Vagina (tissue), 2 donors: ENCODE data around the gene SYT13. TPM values are rescaled to one million over a fixed set of nuclear protein-coding genes. Genes with fewer than 3 reads are reported as not detected.

Experiments used
- DNase-seq, 2 donors: peaks; one replicate each; pipeline ENCODE4 v3.0.0-alpha.2; 2017; ENCODE audit errors: extremely low spot score in 2 of 2
- H3K27ac ChIP-seq: fragments of 200-600 bp; sonication (generic); one replicate; pipeline ENCODE4 v1.5.1; 2019
- H3K27me3 ChIP-seq: fragments of 200-600 bp; sonication (generic); one replicate; pipeline ENCODE4 v1.5.1; 2019
- H3K36me3 ChIP-seq, 2 donors: fragments of 200-600 bp; sonication (generic); one replicate each; pipeline ENCODE4 v1.5.1; 2017 to 2019
- H3K4me1 ChIP-seq: fragments of 200-600 bp; sonication (generic); one replicate; pipeline ENCODE4 v1.5.1; 2019
- H3K4me3 ChIP-seq, 2 donors: fragments of 200-600 bp; sonication (generic); 1 replicate in 1 of 2; 2 replicates in 1 of 2; pipeline ENCODE4 v1.5.1; 2016 to 2019
- H3K9me3 ChIP-seq: fragments of 200-600 bp; sonication (generic); one replicate; pipeline ENCODE4 v1.5.1; 2019
- POLR2A ChIP-seq, 2 donors: fragments of 450-650 bp; IDR thresholded peaks; one replicate each; pipeline ENCODE4 v1.6.1; 2017; ENCODE audit warnings: antibody characterized with exemption in 2 of 2, mild to moderate bottlenecking in 2 of 2, moderate library complexity in 2 of 2
- POLR2AphosphoS5 ChIP-seq, 2 donors: sonication (generic); formaldehyde crosslinking; IDR thresholded peaks; one replicate each; pipeline ENCODE4 v1.9.0; 2017; ENCODE audit warnings: antibody characterized with exemption in 2 of 2, mild to moderate bottlenecking in 2 of 2, low read depth in 1 of 2; ENCODE audit not compliant: insufficient read depth in 1 of 2
- intact Hi-C: fragments of 100-400 bp; cut with DNase I; formaldehyde crosslinking; loops from one replicate; pipeline ENCODE4 v1.15.1; 2023
- total RNA-seq: library from RNA; depleted of rRNA; stranded (reverse); fragments of >200 nt; gene quantifications from one replicate; pipeline ENCODE4 v1.2.3, GENCODE V29; 2016
- TF ChIP-seq, protein P1 (sequence below), 3 experiments: fragments of 450-650 bp in 2 of 3; fragments of 200-600 bp in 1 of 3; sonication (generic) in 1 of 3; IDR thresholded peaks; one replicate each; pipeline ENCODE4 v1.5.1; 2017 to 2019; ENCODE audit warnings: antibody characterized with exemption in 3 of 3, mild to moderate bottlenecking in 2 of 3, moderate library complexity in 2 of 3

The SYT13 gene
- total RNA-seq, 1 donor from 2014 or later, result 1.2 TPM

DNA sequence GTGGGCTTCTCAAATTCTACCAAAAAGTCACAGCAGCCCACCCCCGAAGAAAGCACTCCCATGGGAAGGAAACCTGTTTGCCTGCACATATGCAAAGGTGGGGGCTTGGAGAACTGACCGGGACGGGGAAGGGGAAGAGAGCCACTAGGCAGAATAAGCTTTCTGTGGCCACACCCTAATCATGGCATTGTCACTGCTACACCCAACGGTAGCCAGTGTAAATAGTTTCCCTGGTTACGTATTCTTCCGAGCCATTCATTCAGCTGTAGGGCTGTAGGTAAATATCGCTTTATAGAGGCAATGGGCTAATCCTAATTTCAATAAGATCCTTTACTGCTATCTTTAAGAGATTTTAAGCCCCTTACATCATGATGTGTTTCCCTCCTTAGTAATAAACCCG, 78.0 kb downstream of the SYT13 start:
- Histone ChIP-seq H3K4me3 (no peak overlapping the region), H3K4me1 (peaks cover 27% of the 10 kb centered on the region), H3K27me3 (no peaks in the 10 kb centered on the region), H3K36me3 (peaks cover 0 to 18% of the 10 kb centered on the region in 2 donors), H3K27ac (no peak overlapping the region), H3K9me3 (no peaks in the 10 kb centered on the region)
- TF ChIP-seq POLR2A (IDR thresholded peaks at IDR 0.05) (no peak), POLR2AphosphoS5 (IDR thresholded peaks at IDR 0.05; ENCODE audit: insufficient read depth in 1 of 2, low read depth in 1 of 2) (no peak)
- TF ChIP-seq, protein P1, sequence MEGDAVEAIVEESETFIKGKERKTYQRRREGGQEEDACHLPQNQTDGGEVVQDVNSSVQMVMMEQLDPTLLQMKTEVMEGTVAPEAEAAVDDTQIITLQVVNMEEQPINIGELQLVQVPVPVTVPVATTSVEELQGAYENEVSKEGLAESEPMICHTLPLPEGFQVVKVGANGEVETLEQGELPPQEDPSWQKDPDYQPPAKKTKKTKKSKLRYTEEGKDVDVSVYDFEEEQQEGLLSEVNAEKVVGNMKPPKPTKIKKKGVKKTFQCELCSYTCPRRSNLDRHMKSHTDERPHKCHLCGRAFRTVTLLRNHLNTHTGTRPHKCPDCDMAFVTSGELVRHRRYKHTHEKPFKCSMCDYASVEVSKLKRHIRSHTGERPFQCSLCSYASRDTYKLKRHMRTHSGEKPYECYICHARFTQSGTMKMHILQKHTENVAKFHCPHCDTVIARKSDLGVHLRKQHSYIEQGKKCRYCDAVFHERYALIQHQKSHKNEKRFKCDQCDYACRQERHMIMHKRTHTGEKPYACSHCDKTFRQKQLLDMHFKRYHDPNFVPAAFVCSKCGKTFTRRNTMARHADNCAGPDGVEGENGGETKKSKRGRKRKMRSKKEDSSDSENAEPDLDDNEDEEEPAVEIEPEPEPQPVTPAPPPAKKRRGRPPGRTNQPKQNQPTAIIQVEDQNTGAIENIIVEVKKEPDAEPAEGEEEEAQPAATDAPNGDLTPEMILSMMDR (IDR thresholded peaks at IDR 0.05), result no peak
- DNase-seq, result no peak
- intact Hi-C loops, result loop anchor here (5.0 kb wide), 1 partner anchor 61 kb away; the partner anchor contains the start of gene PRDM11

DNA sequence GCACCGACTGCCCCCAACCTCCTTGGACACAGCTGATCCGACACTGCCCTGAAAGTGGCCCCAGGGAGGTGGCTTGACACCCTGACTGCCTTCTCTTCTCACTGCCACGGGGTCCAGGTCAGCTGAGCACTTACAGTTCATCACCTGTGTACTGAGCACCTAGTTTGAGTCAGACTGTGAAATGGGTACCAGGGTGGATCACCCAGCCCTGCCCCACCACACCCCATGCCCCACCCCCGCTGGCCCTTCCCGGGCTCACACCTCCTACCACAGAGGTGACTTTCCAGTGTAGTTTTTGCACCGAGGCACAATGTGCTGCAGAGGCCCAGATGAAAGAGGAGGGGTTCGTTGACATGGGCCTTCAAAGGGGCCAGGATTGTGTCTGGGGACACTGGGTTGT, 80.2 kb downstream of the SYT13 start:
- TF ChIP-seq POLR2A (IDR thresholded peaks at IDR 0.05) (no peak), POLR2AphosphoS5 (IDR thresholded peaks at IDR 0.05; ENCODE audit: insufficient read depth in 1 of 2, low read depth in 1 of 2) (no peak)
- TF ChIP-seq, protein P1 (IDR thresholded peaks at IDR 0.05), result no peak
- DNase-seq, result no peak
- no peak overlapping the region for H3K27ac ChIP-seq
- no peaks in the 10 kb centered on the region for H3K27me3 ChIP-seq
- peaks cover 0 to 9% of the 10 kb centered on the region in 2 donors for H3K36me3 ChIP-seq
- no peaks in the 10 kb centered on the region for H3K9me3 ChIP-seq
- H3K4me3 ChIP-seq, result no peak overlapping the region
- intact Hi-C loops, result loop anchor here (5.0 kb wide), 1 partner anchor 59 kb away; the partner anchor contains the start of gene PRDM11
- peaks cover 23% of the 10 kb centered on the region for H3K4me1 ChIP-seq

DNA sequence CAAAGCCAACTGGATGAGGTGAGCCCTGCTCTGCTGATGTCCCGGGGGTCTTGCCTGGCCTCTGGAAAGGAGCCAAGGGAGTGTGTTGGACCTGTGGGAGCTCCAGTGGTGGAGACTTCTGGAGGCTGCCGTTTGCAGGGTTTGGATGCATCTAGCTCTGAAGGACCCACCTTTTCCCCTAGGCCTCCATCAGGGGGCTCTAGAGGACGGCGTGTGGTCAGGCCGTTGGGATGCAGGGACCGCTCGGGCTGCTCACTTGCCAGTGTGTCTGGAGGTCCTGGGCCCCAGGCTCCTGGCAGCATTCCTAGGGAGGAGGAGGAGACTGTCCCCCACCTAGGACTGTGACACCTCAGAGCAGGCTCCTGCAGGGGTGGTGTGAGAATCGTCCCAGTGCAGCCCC, 81.4 kb downstream of the SYT13 start:
- H3K9me3 ChIP-seq, result no peaks in the 10 kb centered on the region
- peaks cover 13% of the 10 kb centered on the region for H3K4me1 ChIP-seq
- DNase-seq, result no peak
- TF ChIP-seq, protein P1 (IDR thresholded peaks at IDR 0.05), result no peak
- no peak for TF ChIP-seq POLR2A (IDR thresholded peaks at IDR 0.05)
- no peak for TF ChIP-seq POLR2AphosphoS5 (IDR thresholded peaks at IDR 0.05; ENCODE audit: insufficient read depth in 1 of 2, low read depth in 1 of 2)
- H3K27me3 ChIP-seq, result no peaks in the 10 kb centered on the region
- no peak overlapping the region for H3K27ac ChIP-seq
- H3K36me3 ChIP-seq, result peaks cover 0 to 9% of the 10 kb centered on the region in 2 donors
- intact Hi-C loops, result loop anchor here (5.0 kb wide), 1 partner anchor 57 kb away; the partner anchor contains the start of gene PRDM11
- H3K4me3 ChIP-seq, result no peak overlapping the region

DNA sequence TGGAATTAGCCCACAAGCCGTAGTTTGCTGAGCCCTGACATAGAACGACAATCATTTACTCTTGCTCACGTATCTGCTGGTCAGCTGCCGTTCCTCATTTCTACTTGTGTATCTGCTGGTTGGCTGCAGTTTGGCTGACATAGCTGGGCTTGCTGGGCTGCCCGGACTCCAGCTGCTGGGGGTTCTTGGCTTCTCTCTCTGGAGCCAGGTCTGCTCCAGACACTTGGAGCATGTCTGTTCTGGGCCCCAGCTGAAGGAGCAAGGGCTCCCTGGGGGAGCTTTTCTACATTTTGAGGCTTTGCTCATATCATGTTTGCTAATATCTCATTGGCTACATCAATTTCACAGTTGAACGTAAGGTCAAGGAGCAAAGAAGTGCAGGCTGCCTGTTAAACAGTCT, 92.4 kb downstream of the SYT13 start:
- TF ChIP-seq, protein P1 (IDR thresholded peaks at IDR 0.05), result no peak
- TF ChIP-seq POLR2A (IDR thresholded peaks at IDR 0.05) (no peak), POLR2AphosphoS5 (IDR thresholded peaks at IDR 0.05; ENCODE audit: insufficient read depth in 1 of 2, low read depth in 1 of 2) (no peak)
- Histone ChIP-seq H3K36me3 (peaks cover 0 to 6% of the 10 kb centered on the region in 2 donors), H3K9me3 (no peaks in the 10 kb centered on the region), H3K4me3 (no peak overlapping the region), H3K27ac (no peak overlapping the region), H3K4me1 (no peaks in the 10 kb centered on the region), H3K27me3 (no peaks in the 10 kb centered on the region)
- intact Hi-C loops, result no loop called here
- no peak for DNase-seq

Other genes starting within 250 kb of the SYT13 start
- 15.2 TPM for gene PRDM11, start 139.7 kb downstream of the SYT13 start, total RNA-seq